Nephron (organoid): ENCODE data around the gene CSNK1A1.
"Not testable (repeated sequence)": the region's sequence is repeated elsewhere in the genome, so short reads cannot be mapped to it uniquely, and the experiment has no call there.

ENCODE experiments used
- H3K27ac Mint-ChIP-seq, 3 experiments: 2 replicates each; pipeline ENCODE4 v1.8.0; 2020; ENCODE audit warnings: mixed read lengths in 3 of 3, mild to moderate bottlenecking in 2 of 3, moderate library complexity in 1 of 3
- H3K27me3 Mint-ChIP-seq: 2 replicates; pipeline ENCODE4 v1.8.0; 2021; ENCODE audit warnings: low read depth, mild to moderate bottlenecking, moderate library complexity, mixed read lengths
- H3K36me3 Mint-ChIP-seq: 2 replicates; pipeline ENCODE4 v1.8.0; 2020; ENCODE audit warnings: low read depth, mixed read lengths
- H3K4me1 Mint-ChIP-seq: 2 replicates; pipeline ENCODE4 v1.8.0; 2020; ENCODE audit warnings: mixed read lengths
- H3K4me3 Mint-ChIP-seq, 3 experiments: 2 replicates each; pipeline ENCODE4 v1.8.0; 2020; ENCODE audit warnings: mild to moderate bottlenecking in 3 of 3, mixed read lengths in 3 of 3, moderate library complexity in 2 of 3
- H3K9me3 Mint-ChIP-seq: 2 replicates; pipeline ENCODE4 v1.8.0; 2020; ENCODE audit warnings: mixed read lengths
- TF ChIP-seq, protein P1 (sequence below), 3 experiments: fragments of 200-600 bp; sonication (generic); IDR thresholded peaks; one replicate each; pipeline ENCODE4 v1.5.0; 2021; ENCODE audit warnings: antibody characterized with exemption in 3 of 3; ENCODE audit not compliant: unreplicated experiment in 3 of 3

CSNK1A1 gene

DNA sequence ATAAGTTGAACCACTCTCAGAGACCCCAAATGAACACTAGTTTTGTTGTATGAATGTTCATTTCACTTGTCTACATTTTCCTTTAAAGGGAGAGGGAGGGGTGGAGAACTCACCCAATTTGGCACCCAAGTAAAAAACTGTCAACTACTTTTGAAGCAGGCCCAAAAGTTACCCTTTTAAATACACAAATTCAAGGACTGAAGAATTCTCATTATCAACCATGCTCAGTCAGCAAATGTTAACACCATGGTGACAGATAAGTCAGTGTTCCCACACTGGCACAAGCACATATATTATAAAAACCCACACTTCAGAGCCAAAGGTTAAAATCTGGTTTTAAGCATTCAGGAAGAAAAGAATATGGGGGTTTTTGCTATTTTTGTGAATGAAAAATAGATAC, 31.6 kb downstream of the CSNK1A1 start:
- Mint-ChIP-seq H3K9me3 (no peaks in the 10 kb centered on the region), H3K4me3 (no peak overlapping the region), H3K27me3 (no peaks in the 10 kb centered on the region), H3K4me1 (peaks cover 31% of the 10 kb centered on the region), H3K27ac (peak overlapping the region; percentile 18 to 33 (median 20)), H3K36me3 (peaks cover 76% of the 10 kb centered on the region)
- TF ChIP-seq, protein P1, sequence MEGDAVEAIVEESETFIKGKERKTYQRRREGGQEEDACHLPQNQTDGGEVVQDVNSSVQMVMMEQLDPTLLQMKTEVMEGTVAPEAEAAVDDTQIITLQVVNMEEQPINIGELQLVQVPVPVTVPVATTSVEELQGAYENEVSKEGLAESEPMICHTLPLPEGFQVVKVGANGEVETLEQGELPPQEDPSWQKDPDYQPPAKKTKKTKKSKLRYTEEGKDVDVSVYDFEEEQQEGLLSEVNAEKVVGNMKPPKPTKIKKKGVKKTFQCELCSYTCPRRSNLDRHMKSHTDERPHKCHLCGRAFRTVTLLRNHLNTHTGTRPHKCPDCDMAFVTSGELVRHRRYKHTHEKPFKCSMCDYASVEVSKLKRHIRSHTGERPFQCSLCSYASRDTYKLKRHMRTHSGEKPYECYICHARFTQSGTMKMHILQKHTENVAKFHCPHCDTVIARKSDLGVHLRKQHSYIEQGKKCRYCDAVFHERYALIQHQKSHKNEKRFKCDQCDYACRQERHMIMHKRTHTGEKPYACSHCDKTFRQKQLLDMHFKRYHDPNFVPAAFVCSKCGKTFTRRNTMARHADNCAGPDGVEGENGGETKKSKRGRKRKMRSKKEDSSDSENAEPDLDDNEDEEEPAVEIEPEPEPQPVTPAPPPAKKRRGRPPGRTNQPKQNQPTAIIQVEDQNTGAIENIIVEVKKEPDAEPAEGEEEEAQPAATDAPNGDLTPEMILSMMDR (IDR thresholded peaks at IDR 0.05; ENCODE audit: unreplicated experiment in 3 of 3), result no peak

DNA sequence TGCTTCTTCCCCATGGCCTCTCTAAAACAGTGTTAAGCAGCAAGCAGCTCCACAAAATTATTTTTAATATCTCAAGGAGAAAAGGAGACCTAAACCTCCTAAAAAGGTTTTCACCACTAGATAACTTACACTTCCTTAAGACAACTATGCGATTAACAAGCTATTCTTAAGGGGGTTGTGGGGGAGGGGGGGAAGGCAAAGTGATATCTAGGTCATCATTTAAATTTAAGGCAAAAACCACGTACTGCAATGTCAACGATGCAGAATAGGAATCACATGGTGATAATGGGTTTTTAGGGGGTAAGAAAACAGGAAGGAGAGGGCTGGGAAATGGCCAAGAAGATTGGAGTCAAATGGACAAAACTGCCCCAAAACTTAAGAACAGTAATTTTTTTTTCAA, 32.6 kb downstream of the CSNK1A1 start:
- no peak overlapping the region for H3K4me3 Mint-ChIP-seq
- TF ChIP-seq, protein P1 (IDR thresholded peaks at IDR 0.05; ENCODE audit: unreplicated experiment in 3 of 3), result no peak
- H3K4me1 Mint-ChIP-seq, result peaks cover 31% of the 10 kb centered on the region
- H3K27me3 Mint-ChIP-seq, result no peaks in the 10 kb centered on the region
- H3K36me3 Mint-ChIP-seq, result peaks cover 66% of the 10 kb centered on the region
- no peaks in the 10 kb centered on the region for H3K9me3 Mint-ChIP-seq
- H3K27ac Mint-ChIP-seq, result peak overlapping the region; percentile 21 to 36 (median 33)

DNA sequence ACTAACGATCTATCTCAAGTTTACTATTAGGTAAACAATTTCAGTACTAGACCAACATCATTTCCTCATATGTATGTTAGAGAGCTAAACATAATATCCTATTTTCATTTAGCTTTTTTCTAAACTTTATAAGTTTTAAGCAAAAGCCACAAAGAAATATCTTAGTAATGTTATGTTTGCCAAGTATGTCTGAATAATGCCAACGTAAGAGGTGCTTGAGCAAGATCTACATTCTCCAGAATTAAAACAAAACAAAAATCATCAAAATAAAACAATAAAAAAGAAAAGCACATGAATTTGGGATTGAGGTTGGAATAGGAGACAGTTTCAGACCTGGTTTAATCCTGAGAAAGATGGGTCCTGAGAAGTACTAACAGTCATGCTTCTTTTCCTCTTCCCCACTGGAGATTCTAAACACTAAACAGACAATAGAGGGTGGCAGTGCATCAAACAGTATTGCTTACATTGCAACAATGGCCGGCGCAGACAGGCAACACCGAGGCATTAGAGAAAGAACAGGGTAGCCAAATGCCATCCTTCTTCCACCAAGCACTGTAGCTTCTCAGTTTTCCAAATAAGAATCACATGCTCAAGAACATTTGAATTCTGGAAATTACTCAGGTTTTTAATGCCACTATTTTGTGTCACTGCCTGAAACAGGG, 33.6 kb downstream of the CSNK1A1 start:
- no peak overlapping the region for H3K4me3 Mint-ChIP-seq
- H3K27me3 Mint-ChIP-seq, result no peaks in the 10 kb centered on the region
- peaks cover 31% of the 10 kb centered on the region for H3K4me1 Mint-ChIP-seq
- H3K36me3 Mint-ChIP-seq, result peaks cover 67% of the 10 kb centered on the region
- no peaks in the 10 kb centered on the region for H3K9me3 Mint-ChIP-seq
- peak overlapping the region; percentile 11 to 36 (median 21) for H3K27ac Mint-ChIP-seq
- TF ChIP-seq, protein P1 (IDR thresholded peaks at IDR 0.05; ENCODE audit: unreplicated experiment in 3 of 3), result no peak

DNA sequence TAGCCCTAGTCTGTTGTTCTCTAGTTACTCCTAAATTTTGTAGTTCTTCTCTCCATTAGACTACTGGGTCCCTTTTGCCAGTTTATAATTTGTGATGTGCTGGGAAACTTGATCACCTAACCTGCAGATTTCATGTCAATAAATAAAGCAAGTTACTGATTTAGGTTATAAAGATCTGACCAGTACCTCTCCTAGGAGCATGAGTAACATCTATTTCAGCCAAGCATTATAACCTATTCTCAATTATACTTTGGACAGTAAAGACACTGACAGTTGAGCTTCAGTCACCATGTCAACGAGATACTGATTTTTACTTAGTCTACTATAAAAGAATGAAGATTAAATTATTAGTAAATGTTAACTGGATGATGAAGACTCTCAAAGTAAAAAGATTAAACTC, 36.7 kb downstream of the CSNK1A1 start:
- no peak overlapping the region for H3K27ac Mint-ChIP-seq
- H3K4me1 Mint-ChIP-seq, result peaks cover 23% of the 10 kb centered on the region
- H3K27me3 Mint-ChIP-seq, result no peaks in the 10 kb centered on the region
- TF ChIP-seq, protein P1 (IDR thresholded peaks at IDR 0.05; ENCODE audit: unreplicated experiment in 3 of 3), result no peak
- no peaks in the 10 kb centered on the region for H3K9me3 Mint-ChIP-seq
- no peak overlapping the region for H3K4me3 Mint-ChIP-seq
- peaks cover 62% of the 10 kb centered on the region for H3K36me3 Mint-ChIP-seq

DNA sequence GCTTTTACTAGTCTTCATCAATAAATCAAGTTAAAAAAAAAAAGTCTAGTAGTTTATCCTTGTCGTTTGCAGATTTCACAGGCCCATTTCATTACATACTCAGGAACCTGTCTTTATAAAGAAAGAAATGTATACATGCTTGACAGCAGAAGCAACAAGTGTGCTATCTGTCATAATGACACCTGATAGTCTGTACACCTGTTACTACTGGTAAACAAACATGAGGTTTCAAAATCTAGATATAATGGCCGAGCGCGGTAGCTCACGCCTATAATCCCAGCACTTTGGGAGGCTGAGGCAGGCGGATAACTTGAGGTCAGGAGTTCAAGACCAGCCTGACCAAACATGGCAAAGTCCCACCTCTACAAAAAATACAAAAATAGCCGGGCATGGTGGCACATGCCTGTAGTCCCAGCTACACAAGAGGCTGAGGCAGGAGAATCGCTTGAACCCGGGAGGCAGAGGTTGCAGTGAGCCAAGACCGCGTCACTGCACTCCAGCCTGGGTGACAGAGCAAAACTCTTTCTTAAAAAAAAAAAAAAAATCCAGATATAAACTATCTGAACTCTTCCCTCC, 37.8 kb downstream of the CSNK1A1 start:
- not testable (repeated sequence) for H3K27me3 Mint-ChIP-seq

DNA sequence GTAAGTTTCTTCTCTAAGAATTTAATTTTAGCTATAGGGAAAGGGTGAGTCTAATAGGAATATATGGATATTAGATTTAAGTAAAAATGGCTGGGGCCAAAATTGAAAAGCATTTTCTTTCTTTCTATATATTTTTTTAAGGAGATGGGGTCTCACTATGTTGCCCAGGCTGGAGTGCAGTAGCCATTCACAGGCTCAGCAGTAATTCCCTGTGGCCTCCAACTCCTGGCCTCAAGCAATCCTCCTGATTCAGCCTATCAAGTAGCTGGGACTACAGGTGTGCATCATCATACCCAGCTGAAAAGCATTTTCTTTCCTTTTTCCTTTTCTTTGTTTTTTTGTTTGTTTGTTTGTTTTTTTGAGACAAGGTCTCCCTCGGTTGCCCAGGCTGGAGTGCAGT, 41.1 kb downstream of the CSNK1A1 start:
- H3K27ac Mint-ChIP-seq, result no peak overlapping the region
- TF ChIP-seq, protein P1 (IDR thresholded peaks at IDR 0.05; ENCODE audit: unreplicated experiment in 3 of 3), result no peak
- no peaks in the 10 kb centered on the region for H3K9me3 Mint-ChIP-seq
- H3K4me3 Mint-ChIP-seq, result no peak overlapping the region
- peaks cover 72% of the 10 kb centered on the region for H3K36me3 Mint-ChIP-seq
- no peaks in the 10 kb centered on the region for H3K27me3 Mint-ChIP-seq
- H3K4me1 Mint-ChIP-seq, result no peaks in the 10 kb centered on the region

More for the DNA sequence above, 37.8 kb downstream of the CSNK1A1 start:
- Mint-ChIP-seq H3K36me3 (peaks cover 60% of the 10 kb centered on the region), H3K4me1 (peaks cover 15% of the 10 kb centered on the region)
- H3K4me3 Mint-ChIP-seq, H3K27ac Mint-ChIP-seq, H3K9me3 Mint-ChIP-seq: not testable (repeated sequence)
